ENCODE data around the gene OR52D1.

OR52D1 gene

GRCh38 chr11:5488385-5488784 is at the start of gene OR52D1:
OR52D1 (plus strand) TSS chr11:5488685; CDS start chr11:5488707, 22 bp downstream.
- DNase-seq = no peak

- no peak for DNase-seq
Observed at GRCh38 chr11:5441414-5441813, 47.1 kb upstream of the OR52D1 start, which contains the start of gene OR51I1. OR51I1 (minus strand) TSS chr11:5441514; CDS start chr11:5441514, 0 bp downstream.

GRCh38 chr11:5443835-5444393 is 44.6 kb upstream of the OR52D1 start:
- DNase-seq = no peak

GRCh38 chr11:5449023-5449422 is 39.5 kb upstream of the OR52D1 start, which contains the start of gene OR51I2:
OR51I2 (plus strand) TSS chr11:5449323; CDS start chr11:5453489, 4,166 bp downstream.
- DNase-seq = no peak

GRCh38 chr11:5449432-5449831 is 39.1 kb upstream of the OR52D1 start:
- DNase-seq = no peak

- DNase-seq = no peak
Observed at GRCh38 chr11:5460983-5461621, 27.4 kb upstream of the OR52D1 start.

- DNase-seq = no peak
Observed at GRCh38 chr11:5467527-5467926, 21.0 kb upstream of the OR52D1 start.

- no peak for DNase-seq
Observed at GRCh38 chr11:5473921-5474320, 14.6 kb upstream of the OR52D1 start.

- DNase-seq = peak; percentile 14
Observed at GRCh38 chr11:5476186-5476819, 12.2 kb upstream of the OR52D1 start.

GRCh38 chr11:5486003-5486402 is 2.5 kb upstream of the OR52D1 start:
- DNase-seq = no peak

- DNase-seq = no peak
Observed at GRCh38 chr11:5486421-5486820, 2.1 kb upstream of the OR52D1 start.

GRCh38 chr11:5488798-5489399 is 414 bp downstream of the OR52D1 start:
- DNase-seq = no peak

- DNase-seq = no peak
Observed at GRCh38 chr11:5489576-5490357, 1.3 kb downstream of the OR52D1 start.

- DNase-seq = no peak
Observed at GRCh38 chr11:5499671-5500070, 11.2 kb downstream of the OR52D1 start.

GRCh38 chr11:5500393-5500801 is 11.9 kb downstream of the OR52D1 start:
- no peak for DNase-seq

- DNase-seq = no peak
Observed at GRCh38 chr11:5504403-5504921, 16.0 kb downstream of the OR52D1 start.

- no peak for DNase-seq
Observed at GRCh38 chr11:5505363-5506048, 17.0 kb downstream of the OR52D1 start.

GRCh38 chr11:5507177-5507932 is 18.9 kb downstream of the OR52D1 start:
- DNase-seq = no peak

- no peak for DNase-seq
Observed at GRCh38 chr11:5507933-5508305, 19.4 kb downstream of the OR52D1 start.

- DNase-seq = no peak
Observed at GRCh38 chr11:5508605-5509004, 20.1 kb downstream of the OR52D1 start.

- DNase-seq = no peak
Observed at GRCh38 chr11:5509803-5510202, 21.3 kb downstream of the OR52D1 start, which contains the start of gene UBQLN3. UBQLN3 (minus strand) TSS chr11:5509957; CDS start chr11:5509558, 399 bp downstream.

Measured in RPMI8226 (cell line).